HEK293 (cell line): Measurements from ENCODE around the gene ENGASE.

ENCODE experiments used
- CTCF ChIA-PET: fragments of 350-600 bp; formaldehyde crosslinking; extraction: SDS; loops from one replicate; lab custom pipeline; 2021; ENCODE audit warnings: antibody characterized with exemption; lab: Yijun Ruan, JAX
- POLR2A ChIA-PET: fragments of 300-600 bp; formaldehyde crosslinking; extraction: SDS; loops from one replicate; lab custom pipeline; 2020; ENCODE audit warnings: antibody characterized with exemption, inconsistent platforms; lab: Yijun Ruan, JAX
- H3K27ac ChIP-seq: fragments of 200-500 bp; sonication (Bioruptor generic); 2 replicates; pipeline ENCODE4 v1.5.1; 2014; ENCODE audit warnings: low read depth, low read length, control low read depth, inconsistent platforms; ENCODE audit errors: extremely low read depth
- H3K36me3 ChIP-seq, 2 experiments: fragments of 200-500 bp in 1 of 2; sonication (Bioruptor generic) in 1 of 2; 1 replicate in 1 of 2; 2 replicates in 1 of 2; pipeline ENCODE4 v1.5.1; 2014 to 2017; ENCODE audit warnings: inconsistent platforms in 2 of 2, low read length in 2 of 2; ENCODE audit not compliant: control insufficient read depth in 2 of 2, insufficient read depth in 1 of 2
- H3K4me1 ChIP-seq: fragments of 200-500 bp; sonication (Bioruptor generic); 2 replicates; pipeline ENCODE4 v1.5.1; 2014; ENCODE audit warnings: mild to moderate bottlenecking, low read length, inconsistent platforms; ENCODE audit not compliant: control insufficient read depth, insufficient read depth
- H3K4me3 ChIP-seq: 2 replicates; pipeline ENCODE4 v1.5.1; 2011; ENCODE audit warnings: low read depth, mild to moderate bottlenecking, control low read depth, low read length, moderate library complexity
- H3K9me3 ChIP-seq: fragments of 200-500 bp; sonication (Bioruptor generic); 2 replicates; pipeline ENCODE4 v1.5.1; 2014; ENCODE audit warnings: low read depth, low read length, inconsistent platforms; ENCODE audit not compliant: control insufficient read depth, insufficient read depth
- ATF2 ChIP-seq: fragments of 450-650 bp; formaldehyde crosslinking; IDR thresholded peaks from 2 replicates; pipeline ENCODE4 v1.5.1; 2016; ENCODE audit warnings: missing biosample characterization, missing genetic modification characterization, low read depth
- OSR2 ChIP-seq: fragments of 450-650 bp; formaldehyde crosslinking; IDR thresholded peaks from 2 replicates; pipeline ENCODE4 v1.5.1; 2016; ENCODE audit warnings: missing biosample characterization, missing genetic modification characterization
- PRDM2 ChIP-seq: fragments of 450-650 bp; formaldehyde crosslinking; IDR thresholded peaks from 2 replicates; pipeline ENCODE4 v1.5.1; 2016; ENCODE audit warnings: missing biosample characterization, missing genetic modification characterization, borderline replicate concordance
- SETDB1 ChIP-seq: IDR thresholded peaks from one replicate; pipeline ENCODE4 v1.6.1; 2017; ENCODE audit warnings: mild to moderate bottlenecking, low read length, moderate library complexity, mixed read lengths; ENCODE audit not compliant: insufficient read length
- TSHZ1 ChIP-seq: fragments of 450-650 bp; formaldehyde crosslinking; IDR thresholded peaks from 2 replicates; pipeline ENCODE4 v1.5.1; 2016; ENCODE audit warnings: missing biosample characterization, missing genetic modification characterization, borderline replicate concordance
- WT1 ChIP-seq: fragments of 450-650 bp; formaldehyde crosslinking; IDR thresholded peaks from 2 replicates; pipeline ENCODE4 v1.5.1; 2016; ENCODE audit warnings: missing biosample characterization, missing genetic modification characterization
- YY1 ChIP-seq: fragments of 450-650 bp; formaldehyde crosslinking; IDR thresholded peaks from 2 replicates; pipeline ENCODE4 v1.5.1; 2018; ENCODE audit warnings: missing biosample characterization, missing genetic modification characterization
- ZBTB6 ChIP-seq: fragments of 450-650 bp; formaldehyde crosslinking; IDR thresholded peaks from 2 replicates; pipeline ENCODE4 v1.5.1; 2017; ENCODE audit warnings: missing biosample characterization, missing genetic modification characterization
- ZFP41 ChIP-seq: fragments of 450-650 bp; formaldehyde crosslinking; IDR thresholded peaks from 2 replicates; pipeline ENCODE4 v1.5.1; 2016; ENCODE audit warnings: missing biosample characterization, missing genetic modification characterization, borderline replicate concordance
- ZNF146 ChIP-seq: fragments of 450-650 bp; formaldehyde crosslinking; IDR thresholded peaks from 2 replicates; pipeline ENCODE4 v1.5.1; 2016; ENCODE audit warnings: missing biosample characterization, missing genetic modification characterization
- ZNF302 ChIP-seq: fragments of 450-650 bp; formaldehyde crosslinking; IDR thresholded peaks from 2 replicates; pipeline ENCODE4 v1.5.1; 2016; ENCODE audit warnings: missing biosample characterization, missing genetic modification characterization, low read depth
- ZNF341 ChIP-seq: fragments of 450-650 bp; formaldehyde crosslinking; IDR thresholded peaks from 2 replicates; pipeline ENCODE4; 2016; ENCODE audit warnings: low read depth, missing biosample characterization, missing genetic modification characterization
- ZNF350 ChIP-seq: fragments of 450-650 bp; formaldehyde crosslinking; IDR thresholded peaks from 2 replicates; pipeline ENCODE4 v1.5.0; 2017; ENCODE audit warnings: missing biosample characterization, mild to moderate bottlenecking, missing genetic modification characterization
- ZNF514 ChIP-seq: fragments of 450-650 bp; formaldehyde crosslinking; IDR thresholded peaks from 2 replicates; pipeline ENCODE4 v1.5.1; 2016; ENCODE audit warnings: missing biosample characterization, missing genetic modification characterization
- ZNF530 ChIP-seq: fragments of 450-650 bp; formaldehyde crosslinking; IDR thresholded peaks from 2 replicates; pipeline ENCODE4 v1.5.1; 2016; ENCODE audit warnings: low read depth, missing biosample characterization, missing genetic modification characterization
- ZNF777 ChIP-seq: fragments of 450-650 bp; formaldehyde crosslinking; IDR thresholded peaks from 2 replicates; pipeline ENCODE4 v1.5.1; 2017; ENCODE audit warnings: missing biosample characterization, missing genetic modification characterization, borderline replicate concordance
- ZNF830 ChIP-seq: fragments of 450-650 bp; IDR thresholded peaks from 2 replicates; pipeline ENCODE4 v1.5.0; 2018; ENCODE audit warnings: missing biosample characterization, missing genetic modification characterization, low read depth, mild to moderate bottlenecking, moderate library complexity
- ZNF837 ChIP-seq: fragments of 450-650 bp; formaldehyde crosslinking; IDR thresholded peaks from 2 replicates; pipeline ENCODE4 v1.5.1; 2016; ENCODE audit warnings: missing biosample characterization, missing genetic modification characterization

The ENGASE gene

GRCh38 chr17:79115487-79115886, 40.9 kb downstream of the ENGASE start:
- POLR2A ChIA-PET, result interaction anchor here (0.8 kb wide), 1 partner anchor 41 kb away, joined by 3 read pairs; the partner anchor contains the start of gene ENGASE
- Histone ChIP-seq H3K4me1 (peaks cover 14% of the 10 kb centered on the region), H3K9me3 (no peaks in the 10 kb centered on the region), H3K27ac (peak overlapping the region; percentile 77), H3K4me3 (no peak overlapping the region), H3K36me3 (no peaks in the 10 kb centered on the region)
- CTCF ChIA-PET, result interaction anchor here (0.5 to 2.6 kb wide), 10 partner anchors 10 to 333 kb away, joined by 3 to 16 read pairs (median 4); no protein-coding TSS in a partner anchor
- TF ChIP-seq ATF2 (tag by site-specific recombination), result no peak
- no peak for TF ChIP-seq TSHZ1 (tag by site-specific recombination)
- no peak for TF ChIP-seq ZNF302 (tag by site-specific recombination)
- no peak for TF ChIP-seq WT1 (tag by site-specific recombination)
- TF ChIP-seq ZNF777, result no peak
- no peak for TF ChIP-seq ZBTB6 (tag by site-specific recombination)
- no peak for TF ChIP-seq SETDB1
- TF ChIP-seq ZNF830 (tag by site-specific recombination), result no peak
- TF ChIP-seq ZNF837, result no peak
- TF ChIP-seq YY1 (tag by site-specific recombination), result no peak
- no peak for TF ChIP-seq PRDM2
- no peak for TF ChIP-seq ZNF341 (tag by site-specific recombination)
- no peak for TF ChIP-seq ZFP41 (tag by site-specific recombination)
- no peak for TF ChIP-seq ZNF530
- TF ChIP-seq ZNF514 (tag by site-specific recombination), result no peak
- no peak for TF ChIP-seq ZNF350
- TF ChIP-seq ZNF146 (tag by site-specific recombination), result no peak
- no peak for TF ChIP-seq OSR2 (tag by site-specific recombination)
